B cell (primary cell): ENCODE measurements around the gene PREX1.

ENCODE experiments used
- CTCF ChIP-seq: fragments of 200-600 bp; IDR thresholded peaks from one replicate; pipeline ENCODE4 v1.8.0; 2022; ENCODE audit warnings: antibody characterized with exemption, mild to moderate bottlenecking
- EZH2 ChIP-seq: IDR thresholded peaks from 2 replicates; pipeline ENCODE4 v1.6.1; 2012; ENCODE audit warnings: borderline replicate concordance, low read depth, mild to moderate bottlenecking, moderate library complexity, low read length; ENCODE audit not compliant: insufficient read depth, poor library complexity, severe bottlenecking

GRCh38 chr20:48729538-48729937, 98.3 kb downstream of the PREX1 start:
- TF ChIP-seq CTCF: no peak
- no peak for TF ChIP-seq EZH2
